GM23338 (cell line): ENCODE results near the gene ZNRD2. TPM values are rescaled to one million over a fixed set of nuclear protein-coding genes. Genes with fewer than 3 reads are reported as not detected.

Source experiments
- ATAC-seq: fragments of 200-7000 bp; cut with Tn5 transposase; 3 replicates; pipeline ENCODE4 v1.9.1; 2020
- DNase-seq: peaks from one replicate; pipeline ENCODE4 v3.0.0-alpha.2; 2015; ENCODE audit warnings: low spot score
- H2AFZ ChIP-seq: fragments of 200-600 bp; sonication (generic); 2 replicates; pipeline ENCODE4 v1.8.0; 2016; ENCODE audit warnings: antibody characterized with exemption, mild to moderate bottlenecking, moderate library complexity
- H3F3A ChIP-seq: fragments of 200-600 bp; sonication (generic); replicated peaks from 2 replicates; pipeline ENCODE4 v1.8.0; 2017; ENCODE audit warnings: antibody characterized with exemption, mixed run types, low read depth
- H3K27ac ChIP-seq: fragments of 200-600 bp; sonication (generic); 2 replicates; pipeline ENCODE4 v1.6.1; 2016; ENCODE audit warnings: low read depth
- H3K27me3 ChIP-seq: fragments of 200-600 bp; sonication (generic); 2 replicates; pipeline ENCODE4 v1.8.0; 2016; ENCODE audit warnings: mild to moderate bottlenecking, mixed run types, moderate library complexity; ENCODE audit not compliant: insufficient read depth
- H3K36me3 ChIP-seq: fragments of 200-600 bp; sonication (generic); 2 replicates; pipeline ENCODE4 v1.8.0; 2016; ENCODE audit warnings: mild to moderate bottlenecking; ENCODE audit not compliant: insufficient read depth
- H3K4me1 ChIP-seq: fragments of 200-600 bp; sonication (generic); 2 replicates; pipeline ENCODE4 v1.8.0; 2016; ENCODE audit warnings: mild to moderate bottlenecking, moderate library complexity; ENCODE audit not compliant: insufficient read depth
- H3K4me2 ChIP-seq: fragments of 200-600 bp; sonication (generic); 2 replicates; pipeline ENCODE4 v1.7.1; 2017; ENCODE audit warnings: mixed run types
- H3K4me3 ChIP-seq: fragments of 200-600 bp; sonication (generic); 2 replicates; pipeline ENCODE4 v1.6.1; 2016; ENCODE audit warnings: mixed run types
- H3K79me2 ChIP-seq: fragments of 200-600 bp; sonication (generic); replicated peaks from 2 replicates; pipeline ENCODE4 v1.8.0; 2017; ENCODE audit warnings: mild to moderate bottlenecking; ENCODE audit not compliant: insufficient read depth
- H3K9me2 ChIP-seq: fragments of 200-600 bp; sonication (generic); 2 replicates; pipeline ENCODE4 v1.8.0; 2017; ENCODE audit not compliant: insufficient read depth
- H4K20me1 ChIP-seq: fragments of 200-600 bp; sonication (generic); replicated peaks from 2 replicates; pipeline ENCODE4 v1.8.0; 2017; ENCODE audit warnings: mild to moderate bottlenecking; ENCODE audit not compliant: insufficient read depth
- H3K27ac Mint-ChIP-seq: 2 replicates; pipeline ENCODE4 v1.8.0; 2020; ENCODE audit warnings: inconsistent platforms, mild to moderate bottlenecking, moderate library complexity, mixed read lengths
- H3K27me3 Mint-ChIP-seq: 3 replicates; pipeline ENCODE4 v1.8.0; 2022; ENCODE audit warnings: low read depth, mild to moderate bottlenecking, moderate library complexity, mixed read lengths, inconsistent platforms; ENCODE audit not compliant: insufficient read depth, poor library complexity
- H3K36me3 Mint-ChIP-seq: 3 replicates; pipeline ENCODE4 v1.8.0; 2021; ENCODE audit warnings: low read depth, mild to moderate bottlenecking, inconsistent platforms, moderate library complexity, mixed read lengths
- H3K4me1 Mint-ChIP-seq: 3 replicates; pipeline ENCODE4 v1.8.0; 2020; ENCODE audit warnings: mild to moderate bottlenecking, inconsistent platforms, mixed read lengths
- H3K4me3 Mint-ChIP-seq: 3 replicates; pipeline ENCODE4 v1.8.0; 2021; ENCODE audit warnings: moderate library complexity, mild to moderate bottlenecking, inconsistent platforms, mixed read lengths
- H3K9me3 Mint-ChIP-seq: 3 replicates; pipeline ENCODE4 v1.8.0; 2020; ENCODE audit warnings: moderate library complexity, mild to moderate bottlenecking, inconsistent platforms, mixed read lengths
- CREB1 ChIP-seq: fragments of 250-450 bp; sonication (Bioruptor Pico); IDR thresholded peaks from 2 replicates; pipeline ENCODE4 v1.5.0; 2020; ENCODE audit warnings: low read depth, mild to moderate bottlenecking, moderate library complexity
- EZH2 ChIP-seq: fragments of 200-600 bp; sonication (generic); IDR thresholded peaks from one replicate; pipeline ENCODE4 v1.8.0; 2017; ENCODE audit warnings: antibody characterized with exemption, mild to moderate bottlenecking, low read depth; ENCODE audit not compliant: unreplicated experiment
- JUNB ChIP-seq: IDR thresholded peaks from one replicate; pipeline ENCODE4 v1.6.1; 2016; ENCODE audit warnings: antibody characterized with exemption; ENCODE audit not compliant: unreplicated experiment
- NANOG ChIP-seq: IDR thresholded peaks from 2 replicates; pipeline ENCODE4 v1.6.1; 2016; ENCODE audit warnings: antibody characterized with exemption, borderline replicate concordance
- ZNF331 ChIP-seq: fragments of 250-450 bp; sonication (Bioruptor Pico); IDR thresholded peaks from 2 replicates; pipeline ENCODE4 v1.5.0; 2020; ENCODE audit warnings: low read depth, mild to moderate bottlenecking, moderate library complexity
- polyA plus RNA-seq: library from polyadenylated mRNA; unstranded; fragments of >200 nt; fragmentation: Nextera tagmentation; extraction: Ambion mirVana; gene quantifications from 2 replicates; pipeline ENCODE4 v1.2.1, GENCODE V29; 2016
- total RNA-seq: library from RNA; depleted of rRNA; stranded (reverse); fragments of >200 nt; shearing (Covaris generic); gene quantifications from 2 replicates; pipeline ENCODE4 v1.2.3, GENCODE V29; 2014
- TF ChIP-seq, protein P1 (sequence below): IDR thresholded peaks from one replicate; pipeline ENCODE4 v1.6.1; 2018; ENCODE audit warnings: antibody characterized with exemption; ENCODE audit not compliant: unreplicated experiment
- TF ChIP-seq, protein P2 (sequence below), 2 experiments: fragments of 200-600 bp in 1 of 2; sonication (generic) in 1 of 2; conservative IDR thresholded peaks; 2 replicates each; pipeline versions ENCODE4 v1.5.1 to v1.6.1; 2016 to 2017; ENCODE audit warnings: antibody characterized with exemption in 2 of 2, low read depth in 2 of 2, mild to moderate bottlenecking in 2 of 2, moderate library complexity in 1 of 2
- TF ChIP-seq, protein P3 (sequence below): fragments of 250-450 bp; sonication (Bioruptor Pico); IDR thresholded peaks from 2 replicates; pipeline ENCODE4 v1.5.0; 2020; ENCODE audit warnings: mild to moderate bottlenecking, moderate library complexity

Gene ZNRD2
- total and polyA plus RNA-seq, 2 experiments from 2014 or later, result 78.6 to 148 TPM

DNA sequence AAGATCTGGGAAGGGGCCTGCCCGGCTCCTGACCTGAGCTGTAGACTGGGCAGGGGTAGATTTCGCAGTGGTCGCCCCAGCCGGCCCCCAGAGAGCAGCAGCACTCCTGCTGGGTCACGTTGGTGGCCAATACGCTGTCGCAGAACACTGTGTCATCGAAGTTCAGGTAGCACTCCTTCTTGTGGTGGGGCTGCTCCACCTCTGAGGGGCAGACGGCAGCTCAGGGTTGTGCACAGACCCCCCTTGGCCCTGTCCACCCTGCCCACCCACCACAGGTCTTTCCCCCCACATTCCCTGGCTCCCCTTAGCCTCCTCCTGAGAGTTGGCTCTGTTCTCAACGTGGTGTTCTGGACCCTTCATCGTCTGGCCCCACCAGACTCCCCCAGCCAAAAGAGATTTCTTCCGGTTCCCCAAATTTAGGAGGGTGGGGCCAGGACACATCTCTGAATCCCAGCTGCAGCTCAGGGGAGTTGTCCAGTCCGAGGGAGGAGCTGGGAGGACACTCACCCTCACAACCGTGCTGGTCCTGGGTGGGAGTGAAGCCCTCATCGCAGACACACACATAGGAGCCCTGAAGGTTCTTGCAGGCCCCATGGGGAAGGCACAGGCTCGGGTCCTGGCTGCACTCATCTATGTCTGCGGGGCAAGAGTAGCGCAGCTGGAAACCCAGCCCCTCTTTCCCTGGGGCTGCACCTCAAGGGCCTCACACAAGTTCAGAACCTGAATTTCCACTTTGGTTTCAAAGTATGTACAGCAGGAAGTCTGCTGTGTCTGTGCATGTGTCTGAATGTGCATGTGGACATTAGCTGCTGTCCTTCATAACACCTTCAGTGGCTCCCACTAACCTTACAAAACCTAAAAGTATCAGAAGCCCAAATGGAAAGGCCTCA, 28.9 kb upstream of the ZNRD2 start:
- H3K27me3 Mint-ChIP-seq, result peaks cover 43% of the 10 kb centered on the region
- H3K4me1 ChIP-seq, result peaks cover 13% of the 10 kb centered on the region
- TF ChIP-seq, protein P1, sequence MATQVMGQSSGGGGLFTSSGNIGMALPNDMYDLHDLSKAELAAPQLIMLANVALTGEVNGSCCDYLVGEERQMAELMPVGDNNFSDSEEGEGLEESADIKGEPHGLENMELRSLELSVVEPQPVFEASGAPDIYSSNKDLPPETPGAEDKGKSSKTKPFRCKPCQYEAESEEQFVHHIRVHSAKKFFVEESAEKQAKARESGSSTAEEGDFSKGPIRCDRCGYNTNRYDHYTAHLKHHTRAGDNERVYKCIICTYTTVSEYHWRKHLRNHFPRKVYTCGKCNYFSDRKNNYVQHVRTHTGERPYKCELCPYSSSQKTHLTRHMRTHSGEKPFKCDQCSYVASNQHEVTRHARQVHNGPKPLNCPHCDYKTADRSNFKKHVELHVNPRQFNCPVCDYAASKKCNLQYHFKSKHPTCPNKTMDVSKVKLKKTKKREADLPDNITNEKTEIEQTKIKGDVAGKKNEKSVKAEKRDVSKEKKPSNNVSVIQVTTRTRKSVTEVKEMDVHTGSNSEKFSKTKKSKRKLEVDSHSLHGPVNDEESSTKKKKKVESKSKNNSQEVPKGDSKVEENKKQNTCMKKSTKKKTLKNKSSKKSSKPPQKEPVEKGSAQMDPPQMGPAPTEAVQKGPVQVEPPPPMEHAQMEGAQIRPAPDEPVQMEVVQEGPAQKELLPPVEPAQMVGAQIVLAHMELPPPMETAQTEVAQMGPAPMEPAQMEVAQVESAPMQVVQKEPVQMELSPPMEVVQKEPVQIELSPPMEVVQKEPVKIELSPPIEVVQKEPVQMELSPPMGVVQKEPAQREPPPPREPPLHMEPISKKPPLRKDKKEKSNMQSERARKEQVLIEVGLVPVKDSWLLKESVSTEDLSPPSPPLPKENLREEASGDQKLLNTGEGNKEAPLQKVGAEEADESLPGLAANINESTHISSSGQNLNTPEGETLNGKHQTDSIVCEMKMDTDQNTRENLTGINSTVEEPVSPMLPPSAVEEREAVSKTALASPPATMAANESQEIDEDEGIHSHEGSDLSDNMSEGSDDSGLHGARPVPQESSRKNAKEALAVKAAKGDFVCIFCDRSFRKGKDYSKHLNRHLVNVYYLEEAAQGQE, result no peak
- TF ChIP-seq, protein P2, sequence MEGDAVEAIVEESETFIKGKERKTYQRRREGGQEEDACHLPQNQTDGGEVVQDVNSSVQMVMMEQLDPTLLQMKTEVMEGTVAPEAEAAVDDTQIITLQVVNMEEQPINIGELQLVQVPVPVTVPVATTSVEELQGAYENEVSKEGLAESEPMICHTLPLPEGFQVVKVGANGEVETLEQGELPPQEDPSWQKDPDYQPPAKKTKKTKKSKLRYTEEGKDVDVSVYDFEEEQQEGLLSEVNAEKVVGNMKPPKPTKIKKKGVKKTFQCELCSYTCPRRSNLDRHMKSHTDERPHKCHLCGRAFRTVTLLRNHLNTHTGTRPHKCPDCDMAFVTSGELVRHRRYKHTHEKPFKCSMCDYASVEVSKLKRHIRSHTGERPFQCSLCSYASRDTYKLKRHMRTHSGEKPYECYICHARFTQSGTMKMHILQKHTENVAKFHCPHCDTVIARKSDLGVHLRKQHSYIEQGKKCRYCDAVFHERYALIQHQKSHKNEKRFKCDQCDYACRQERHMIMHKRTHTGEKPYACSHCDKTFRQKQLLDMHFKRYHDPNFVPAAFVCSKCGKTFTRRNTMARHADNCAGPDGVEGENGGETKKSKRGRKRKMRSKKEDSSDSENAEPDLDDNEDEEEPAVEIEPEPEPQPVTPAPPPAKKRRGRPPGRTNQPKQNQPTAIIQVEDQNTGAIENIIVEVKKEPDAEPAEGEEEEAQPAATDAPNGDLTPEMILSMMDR (conservative IDR thresholded peaks at IDR 0.05; ENCODE audit: low read depth in 2 of 2), result no peak
- TF ChIP-seq JUNB (no peak), CREB1 (no peak), ZNF331 (CRISPR knock-in tag) (no peak), NANOG (no peak), EZH2 (no peak)
- TF ChIP-seq, protein P3, sequence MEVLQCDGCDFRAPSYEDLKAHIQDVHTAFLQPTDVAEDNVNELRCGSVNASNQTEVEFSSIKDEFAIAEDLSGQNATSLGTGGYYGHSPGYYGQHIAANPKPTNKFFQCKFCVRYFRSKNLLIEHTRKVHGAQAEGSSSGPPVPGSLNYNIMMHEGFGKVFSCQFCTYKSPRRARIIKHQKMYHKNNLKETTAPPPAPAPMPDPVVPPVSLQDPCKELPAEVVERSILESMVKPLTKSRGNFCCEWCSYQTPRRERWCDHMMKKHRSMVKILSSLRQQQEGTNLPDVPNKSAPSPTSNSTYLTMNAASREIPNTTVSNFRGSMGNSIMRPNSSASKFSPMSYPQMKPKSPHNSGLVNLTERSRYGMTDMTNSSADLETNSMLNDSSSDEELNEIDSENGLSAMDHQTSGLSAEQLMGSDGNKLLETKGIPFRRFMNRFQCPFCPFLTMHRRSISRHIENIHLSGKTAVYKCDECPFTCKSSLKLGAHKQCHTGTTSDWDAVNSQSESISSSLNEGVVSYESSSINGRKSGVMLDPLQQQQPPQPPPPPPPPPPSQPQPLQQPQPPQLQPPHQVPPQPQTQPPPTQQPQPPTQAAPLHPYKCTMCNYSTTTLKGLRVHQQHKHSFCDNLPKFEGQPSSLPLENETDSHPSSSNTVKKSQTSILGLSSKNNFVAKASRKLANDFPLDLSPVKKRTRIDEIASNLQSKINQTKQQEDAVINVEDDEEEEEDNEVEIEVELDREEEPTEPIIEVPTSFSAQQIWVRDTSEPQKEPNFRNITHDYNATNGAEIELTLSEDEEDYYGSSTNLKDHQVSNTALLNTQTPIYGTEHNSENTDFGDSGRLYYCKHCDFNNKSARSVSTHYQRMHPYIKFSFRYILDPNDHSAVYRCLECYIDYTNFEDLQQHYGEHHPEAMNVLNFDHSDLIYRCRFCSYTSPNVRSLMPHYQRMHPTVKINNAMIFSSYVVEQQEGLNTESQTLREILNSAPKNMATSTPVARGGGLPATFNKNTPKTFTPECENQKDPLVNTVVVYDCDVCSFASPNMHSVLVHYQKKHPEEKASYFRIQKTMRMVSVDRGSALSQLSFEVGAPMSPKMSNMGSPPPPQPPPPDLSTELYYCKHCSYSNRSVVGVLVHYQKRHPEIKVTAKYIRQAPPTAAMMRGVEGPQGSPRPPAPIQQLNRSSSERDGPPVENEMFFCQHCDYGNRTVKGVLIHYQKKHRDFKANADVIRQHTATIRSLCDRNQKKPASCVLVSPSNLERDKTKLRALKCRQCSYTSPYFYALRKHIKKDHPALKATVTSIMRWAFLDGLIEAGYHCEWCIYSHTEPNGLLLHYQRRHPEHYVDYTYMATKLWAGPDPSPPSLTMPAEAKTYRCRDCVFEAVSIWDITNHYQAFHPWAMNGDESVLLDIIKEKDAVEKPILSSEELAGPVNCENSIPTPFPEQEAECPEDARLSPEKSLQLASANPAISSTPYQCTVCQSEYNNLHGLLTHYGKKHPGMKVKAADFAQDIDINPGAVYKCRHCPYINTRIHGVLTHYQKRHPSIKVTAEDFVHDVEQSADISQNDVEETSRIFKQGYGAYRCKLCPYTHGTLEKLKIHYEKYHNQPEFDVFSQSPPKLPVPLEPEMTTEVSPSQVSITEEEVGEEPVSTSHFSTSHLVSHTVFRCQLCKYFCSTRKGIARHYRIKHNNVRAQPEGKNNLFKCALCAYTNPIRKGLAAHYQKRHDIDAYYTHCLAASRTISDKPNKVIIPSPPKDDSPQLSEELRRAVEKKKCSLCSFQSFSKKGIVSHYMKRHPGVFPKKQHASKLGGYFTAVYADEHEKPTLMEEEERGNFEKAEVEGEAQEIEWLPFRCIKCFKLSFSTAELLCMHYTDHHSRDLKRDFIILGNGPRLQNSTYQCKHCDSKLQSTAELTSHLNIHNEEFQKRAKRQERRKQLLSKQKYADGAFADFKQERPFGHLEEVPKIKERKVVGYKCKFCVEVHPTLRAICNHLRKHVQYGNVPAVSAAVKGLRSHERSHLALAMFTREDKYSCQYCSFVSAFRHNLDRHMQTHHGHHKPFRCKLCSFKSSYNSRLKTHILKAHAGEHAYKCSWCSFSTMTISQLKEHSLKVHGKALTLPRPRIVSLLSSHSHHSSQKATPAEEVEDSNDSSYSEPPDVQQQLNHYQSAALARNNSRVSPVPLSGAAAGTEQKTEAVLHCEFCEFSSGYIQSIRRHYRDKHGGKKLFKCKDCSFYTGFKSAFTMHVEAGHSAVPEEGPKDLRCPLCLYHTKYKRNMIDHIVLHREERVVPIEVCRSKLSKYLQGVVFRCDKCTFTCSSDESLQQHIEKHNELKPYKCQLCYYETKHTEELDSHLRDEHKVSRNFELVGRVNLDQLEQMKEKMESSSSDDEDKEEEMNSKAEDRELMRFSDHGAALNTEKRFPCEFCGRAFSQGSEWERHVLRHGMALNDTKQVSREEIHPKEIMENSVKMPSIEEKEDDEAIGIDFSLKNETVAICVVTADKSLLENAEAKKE (CRISPR knock-in tag), result no peak
- no peaks in the 10 kb centered on the region for H3K9me2 ChIP-seq
- H3K4me3 Mint-ChIP-seq, result peak overlapping the region; percentile 77
- no peaks in the 10 kb centered on the region for H4K20me1 ChIP-seq
- H3K27ac ChIP-seq, result no peak overlapping the region
- peak overlapping the region; percentile 87 for H3K4me2 ChIP-seq
- H3F3A ChIP-seq, result peaks cover 35% of the 10 kb centered on the region
- no peaks in the 10 kb centered on the region for H3K79me2 ChIP-seq
- H2AFZ ChIP-seq, result no peak overlapping the region
- H3K27me3 ChIP-seq, result peaks cover 53% of the 10 kb centered on the region
- no peaks in the 10 kb centered on the region; the same call in 2 of the 3 replicates for H3K9me3 Mint-ChIP-seq
- DNase-seq (no peak), ATAC-seq (no peak; the same call in 2 of the 3 replicates)
- H3K27ac Mint-ChIP-seq, result no peak overlapping the region
- H3K36me3 ChIP-seq, result no peaks in the 10 kb centered on the region
- H3K4me3 ChIP-seq, result peak overlapping the region; percentile 73
- H3K36me3 Mint-ChIP-seq, result no peaks in the 10 kb centered on the region; the same call in 2 of the 3 replicates
- H3K4me1 Mint-ChIP-seq, result peaks cover 10% of the 10 kb centered on the region
